ENCODE data around the gene MUC5B.

DNA sequence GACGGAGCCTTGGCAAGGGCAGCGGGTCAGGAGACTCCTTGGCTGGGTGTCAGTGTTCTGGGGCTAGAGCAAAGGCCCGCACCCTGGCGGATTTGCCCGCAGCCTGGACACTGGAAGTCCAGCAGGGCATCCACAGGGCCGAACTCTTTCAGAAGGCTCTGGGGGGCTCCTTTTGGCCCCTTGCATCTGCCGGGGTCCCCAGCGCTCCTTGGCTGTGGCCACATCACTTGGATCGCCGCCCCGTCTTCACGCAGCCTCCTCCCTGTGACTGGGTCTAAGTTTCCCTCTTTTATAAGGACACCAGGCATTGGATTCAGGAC is 45.1 kb upstream of the MUC5B start:
- TF ChIP-seq, protein P1, sequence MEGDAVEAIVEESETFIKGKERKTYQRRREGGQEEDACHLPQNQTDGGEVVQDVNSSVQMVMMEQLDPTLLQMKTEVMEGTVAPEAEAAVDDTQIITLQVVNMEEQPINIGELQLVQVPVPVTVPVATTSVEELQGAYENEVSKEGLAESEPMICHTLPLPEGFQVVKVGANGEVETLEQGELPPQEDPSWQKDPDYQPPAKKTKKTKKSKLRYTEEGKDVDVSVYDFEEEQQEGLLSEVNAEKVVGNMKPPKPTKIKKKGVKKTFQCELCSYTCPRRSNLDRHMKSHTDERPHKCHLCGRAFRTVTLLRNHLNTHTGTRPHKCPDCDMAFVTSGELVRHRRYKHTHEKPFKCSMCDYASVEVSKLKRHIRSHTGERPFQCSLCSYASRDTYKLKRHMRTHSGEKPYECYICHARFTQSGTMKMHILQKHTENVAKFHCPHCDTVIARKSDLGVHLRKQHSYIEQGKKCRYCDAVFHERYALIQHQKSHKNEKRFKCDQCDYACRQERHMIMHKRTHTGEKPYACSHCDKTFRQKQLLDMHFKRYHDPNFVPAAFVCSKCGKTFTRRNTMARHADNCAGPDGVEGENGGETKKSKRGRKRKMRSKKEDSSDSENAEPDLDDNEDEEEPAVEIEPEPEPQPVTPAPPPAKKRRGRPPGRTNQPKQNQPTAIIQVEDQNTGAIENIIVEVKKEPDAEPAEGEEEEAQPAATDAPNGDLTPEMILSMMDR (IDR thresholded peaks at IDR 0.05): no peak
- no peak for TF ChIP-seq POLR2A (IDR thresholded peaks at IDR 0.05)

All from heart left ventricle (tissue), 13 donors.